ENCODE measurements around the gene MTFR1L. TPM values are rescaled to one million over a fixed set of nuclear protein-coding genes. Genes with fewer than 3 reads are reported as not detected.

The MTFR1L gene
- total RNA-seq, 2 donors from 2014 or later: 30.4 to 37.4 TPM

Other genes starting within 250 kb of the MTFR1L start
- gene MAN1C1, start 203.2 kb upstream of the MTFR1L start, total RNA-seq: 10 to 100 TPM; 16.9 to 27.3 TPM
- gene SELENON, start 19.8 kb upstream of the MTFR1L start, total RNA-seq: 10 to 100 TPM; 24.5 to 25.2 TPM
- under 1 TPM in 1 of 2 donors, not detected in 1; 0.31 TPM for gene AUNIP, start 39.5 kb downstream of the MTFR1L start, total RNA-seq
- gene PAQR7, start 55.8 kb downstream of the MTFR1L start, total RNA-seq: 1 to 10 TPM; 1.4 to 2.6 TPM
- 10 to 100 TPM in 1 of 2 donors, 1 to 10 TPM in 1; 9.3 to 13.8 TPM for gene STMN1, start 86.5 kb downstream of the MTFR1L start, total RNA-seq
- gene PAFAH2, start 178.1 kb downstream of the MTFR1L start, total RNA-seq: 1 to 10 TPM; 4.9 to 6.9 TPM
- not detected for gene EXTL1, start 201.8 kb downstream of the MTFR1L start, total RNA-seq
- not detected for gene SLC30A2, start 226.2 kb downstream of the MTFR1L start, total RNA-seq
- not detected for gene TRIM63, start 247.7 kb downstream of the MTFR1L start, total RNA-seq

Measured in T-helper 17 cell (primary cell).